IMR-90 (cell line): ENCODE measurements around the gene ZFYVE28. TPM values are rescaled to one million over a fixed set of nuclear protein-coding genes. Genes with fewer than 3 reads are reported as not detected.

ENCODE experiments used
- ATAC-seq: fragments of 200-7000 bp; cut with Tn5 transposase; 2 replicates; pipeline ENCODE4 v1.9.1; 2020; ENCODE audit warnings: low read depth, mild to moderate bottlenecking, moderate library complexity
- BruUV-seq: library from RNA; stranded (reverse); fragments of 400-500 nt; replicated peaks from 2 replicates; lab custom pipeline; 2021; lab: Mats Ljungman, UMichigan
- CTCF ChIA-PET: fragments of 300-600 bp; formaldehyde crosslinking; extraction: SDS; loops from one replicate; lab custom pipeline; 2021; ENCODE audit warnings: antibody characterized with exemption; lab: Yijun Ruan, JAX
- POLR2A ChIA-PET: fragments of 300-600 bp; sonication (Branson Sonifier 250); formaldehyde crosslinking; loops from one replicate; lab custom pipeline; 2022; ENCODE audit warnings: antibody characterized with exemption; ENCODE audit not compliant: unreplicated experiment; lab: Charles Lee
- DNase-seq: peaks from one replicate; pipeline ENCODE4 v3.0.0; 2013
- H2AFZ ChIP-seq: replicated peaks from 2 replicates; pipeline ENCODE3; 2013; ENCODE audit warnings: low read length, mild to moderate bottlenecking; ENCODE audit not compliant: poor library complexity
- H2AK5ac ChIP-seq: 2 replicates; pipeline ENCODE4 v1.6.1; 2013; ENCODE audit warnings: low read depth, low read length, inconsistent platforms
- H2AK9ac ChIP-seq: replicated peaks from 2 replicates; pipeline ENCODE3; 2013; ENCODE audit warnings: mild to moderate bottlenecking, low read depth, low read length, moderate library complexity; ENCODE audit not compliant: poor library complexity
- H2BK120ac ChIP-seq: 2 replicates; pipeline ENCODE4 v1.6.1; 2013; ENCODE audit warnings: low read depth, low read length, inconsistent platforms
- H2BK15ac ChIP-seq: 3 replicates; pipeline ENCODE4 v1.6.1; 2013; ENCODE audit warnings: low read depth, low read length, inconsistent platforms
- H2BK20ac ChIP-seq: 2 replicates; pipeline ENCODE4 v1.6.1; 2013; ENCODE audit warnings: low read depth, mild to moderate bottlenecking, inconsistent platforms, low read length, moderate library complexity
- H2BK5ac ChIP-seq: 2 replicates; pipeline ENCODE4 v1.6.1; 2013; ENCODE audit warnings: mild to moderate bottlenecking, low read depth, low read length, inconsistent platforms; ENCODE audit not compliant: poor library complexity, severe bottlenecking
- H3K14ac ChIP-seq: replicated peaks from 2 replicates; pipeline ENCODE4 v1.6.1; 2013; ENCODE audit warnings: low read depth, low read length, inconsistent platforms
- H3K18ac ChIP-seq: 2 replicates; pipeline ENCODE4 v1.6.1; 2013; ENCODE audit warnings: low read depth, low read length, control low read depth
- H3K23ac ChIP-seq: 2 replicates; pipeline ENCODE4 v1.6.1; 2013; ENCODE audit warnings: low read depth, low read length, inconsistent platforms
- H3K27ac ChIP-seq: 2 replicates; pipeline ENCODE4 v1.5.1; 2013; ENCODE audit warnings: mild to moderate bottlenecking, control low read depth, low read length; ENCODE audit not compliant: insufficient read depth
- H3K27me3 ChIP-seq: 2 replicates; pipeline ENCODE4 v1.6.1; 2013; ENCODE audit warnings: low read length; ENCODE audit not compliant: control insufficient read depth, insufficient read depth
- H3K36me3 ChIP-seq: 2 replicates; pipeline ENCODE4 v1.6.1; 2013; ENCODE audit warnings: low read length, mixed read lengths; ENCODE audit not compliant: control insufficient read depth, insufficient read depth
- H3K4ac ChIP-seq: 2 replicates; pipeline ENCODE4 v1.6.1; 2013; ENCODE audit warnings: low read depth, low read length, inconsistent platforms
- H3K4me1 ChIP-seq: 2 replicates; pipeline ENCODE4 v1.6.1; 2013; ENCODE audit warnings: low read length, mixed read lengths; ENCODE audit not compliant: control insufficient read depth, insufficient read depth
- H3K4me2 ChIP-seq: 2 replicates; pipeline ENCODE4 v1.6.1; 2013; ENCODE audit warnings: low read depth, mild to moderate bottlenecking, control low read depth, low read length, moderate library complexity
- H3K4me3 ChIP-seq: 2 replicates; pipeline ENCODE4 v1.5.1; 2013; ENCODE audit warnings: low read depth, mild to moderate bottlenecking, control low read depth, low read length, moderate library complexity; ENCODE audit not compliant: insufficient read depth
- H3K56ac ChIP-seq: 2 replicates; pipeline ENCODE4 v1.6.1; 2013; ENCODE audit warnings: low read length, inconsistent platforms; ENCODE audit not compliant: insufficient read depth; ENCODE audit errors: extremely low read depth
- H3K79me1 ChIP-seq, 2 experiments: 2 replicates each; pipeline ENCODE4 v1.6.1; 2013; ENCODE audit warnings: low read length in 2 of 2, inconsistent platforms in 1 of 2, low read depth in 1 of 2
- H3K9ac ChIP-seq: 2 replicates; pipeline ENCODE4 v1.6.1; 2013; ENCODE audit warnings: low read depth, low read length, control low read depth
- H3K9me1 ChIP-seq: 2 replicates; pipeline ENCODE4 v1.6.1; 2013; ENCODE audit warnings: low read length, inconsistent platforms; ENCODE audit not compliant: insufficient read depth
- H3K9me3 ChIP-seq: 2 replicates; pipeline ENCODE4 v1.6.1; 2013; ENCODE audit warnings: low read length; ENCODE audit not compliant: control insufficient read depth, insufficient read depth
- H4K20me1 ChIP-seq: 2 replicates; pipeline ENCODE4 v1.6.1; 2013; ENCODE audit warnings: low read length, inconsistent platforms; ENCODE audit not compliant: insufficient read depth
- H4K5ac ChIP-seq: 2 replicates; pipeline ENCODE4 v1.6.1; 2013; ENCODE audit warnings: mild to moderate bottlenecking, low read depth, low read length, control low read depth
- H4K8ac ChIP-seq, 2 experiments: 2 replicates each; pipeline ENCODE4 v1.6.1; 2013; ENCODE audit warnings: low read depth in 2 of 2, low read length in 2 of 2, control low read depth in 1 of 2, inconsistent platforms in 1 of 2
- H4K91ac ChIP-seq: 2 replicates; pipeline ENCODE4 v1.6.1; 2013; ENCODE audit warnings: low read depth, low read length, inconsistent platforms; ENCODE audit not compliant: insufficient read depth
- BHLHE40 ChIP-seq: fragments of 150-350 bp; IDR thresholded peaks from 2 replicates; pipeline ENCODE4 v1.6.1; 2016; ENCODE audit warnings: mild to moderate bottlenecking, low read depth, low read length
- CEBPB ChIP-seq: IDR thresholded peaks from 2 replicates; pipeline ENCODE4 v1.6.1; 2012; ENCODE audit warnings: low read depth, low read length, improper control_type of control experiment
- CHD1 ChIP-seq: IDR thresholded peaks from 2 replicates; pipeline ENCODE4 v1.6.1; 2012; ENCODE audit warnings: low read depth, low read length, improper control_type of control experiment
- CTCF ChIP-seq: conservative IDR thresholded peaks from 2 replicates; pipeline ENCODE4 v1.5.1; 2012; ENCODE audit warnings: mild to moderate bottlenecking, low read depth, low read length, improper control_type of control experiment
- ELK1 ChIP-seq: fragments of 150-350 bp; IDR thresholded peaks from 2 replicates; pipeline ENCODE4 v1.6.1; 2016; ENCODE audit warnings: low read depth, mild to moderate bottlenecking, low read length, moderate library complexity, borderline replicate concordance
- FOS ChIP-seq: fragments of 150-350 bp; IDR thresholded peaks from 2 replicates; pipeline ENCODE4 v1.6.1; 2016; ENCODE audit warnings: low read depth, low read length
- MAFK ChIP-seq: IDR thresholded peaks from 2 replicates; pipeline ENCODE4 v1.6.1; 2012; ENCODE audit warnings: low read depth, low read length, improper control_type of control experiment
- MAZ ChIP-seq: IDR thresholded peaks from 2 replicates; pipeline ENCODE4 v1.6.1; 2012; ENCODE audit warnings: low read depth, mild to moderate bottlenecking, low read length, improper control_type of control experiment, moderate library complexity, borderline replicate concordance
- MXI1 ChIP-seq: IDR thresholded peaks from 2 replicates; pipeline ENCODE4 v1.6.1; 2012; ENCODE audit warnings: low read depth, mild to moderate bottlenecking, low read length, moderate library complexity, borderline replicate concordance
- NFE2L2 ChIP-seq: fragments of 150-350 bp; IDR thresholded peaks from 2 replicates; pipeline ENCODE4 v1.6.1; 2016; ENCODE audit warnings: low read depth, mild to moderate bottlenecking, low read length
- POLR2A ChIP-seq: IDR thresholded peaks from 2 replicates; pipeline ENCODE4 v1.6.1; 2012; ENCODE audit warnings: mild to moderate bottlenecking, low read depth, low read length
- RAD21 ChIP-seq: IDR thresholded peaks from 2 replicates; pipeline ENCODE4 v1.6.1; 2012; ENCODE audit warnings: low read length, improper control_type of control experiment
- RCOR1 ChIP-seq: IDR thresholded peaks from 2 replicates; pipeline ENCODE4 v1.6.1; 2012; ENCODE audit warnings: mild to moderate bottlenecking, low read length, improper control_type of control experiment; ENCODE audit not compliant: insufficient replicate concordance
- RFX5 ChIP-seq: IDR thresholded peaks from 2 replicates; pipeline ENCODE4 v1.8.0; 2012; ENCODE audit warnings: low read depth, mild to moderate bottlenecking, low read length, moderate library complexity
- SMC3 ChIP-seq: fragments of 150-350 bp; IDR thresholded peaks from 2 replicates; pipeline ENCODE4 v1.6.1; 2016; ENCODE audit warnings: low read depth, mild to moderate bottlenecking, antibody characterized with exemption, low read length, moderate library complexity
- USF2 ChIP-seq: fragments of 150-350 bp; IDR thresholded peaks from 2 replicates; pipeline ENCODE4 v1.6.1; 2017; ENCODE audit warnings: mild to moderate bottlenecking, antibody characterized with exemption, low read length, low read depth
- WGBS, 2 experiments: methylation state at CpG; one replicate each; pipeline versions ENCODE4 v1.1.5 to v1.1.7; 2013; ENCODE audit warnings: missing lambda C conversion rate in 2 of 2; ENCODE audit not compliant: insufficient read length in 1 of 2; ENCODE audit errors: extremely low coverage in 2 of 2; 5-methylcytosine and 5-hydroxymethylcytosine counted together
- dilution Hi-C: fragments of 300-500 bp; cut with HindIII; formaldehyde crosslinking; loops from one replicate; pipeline ENCODE4 v1.14.3; 2018; ENCODE audit warnings: low sequenced_read_pairs; ENCODE audit not compliant: unreplicated experiment
- in situ Hi-C: fragments of 300-500 bp; cut with MboI; formaldehyde crosslinking; loops from 3 replicates; pipeline ENCODE4 v1.14.3; 2019; ENCODE audit warnings: low sequenced_read_pairs, inconsistent platforms, mixed read lengths
- intact Hi-C: fragments of 100-400 bp; cut with micrococcal nuclease; formaldehyde crosslinking; loops from 2 replicates; pipeline ENCODE4 v1.10.0; 2022
- polyA plus RNA-seq, 3 experiments: library from polyadenylated mRNA; depleted of rRNA; stranded (reverse); fragments of >200 nt; gene quantifications; 2 replicates each; pipeline ENCODE4 v1.2.3, GENCODE V29; 2012; ENCODE audit warnings: low replicate concordance in 1 of 3
- total RNA-seq: library from RNA; depleted of rRNA; stranded (reverse); fragments of >200 nt; gene quantifications from 2 replicates; pipeline ENCODE4 v1.2.3, GENCODE V29; 2012

The ZFYVE28 gene
- total and polyA plus RNA-seq, 2 of the 4 experiments (the other 2 are of a cell fraction) = 0.36 to 1.2 TPM

- dilution Hi-C loops = no loop called here
- H3K14ac ChIP-seq = no peak overlapping the region
- peaks cover 13% of the 10 kb centered on the region for H3K9me3 ChIP-seq
- WGBS, 2 experiments = 94% methylated on average over 10 of the region's 11 CpGs; no CpG with 5 or more reads in 1 of the 2 experiments
- TF ChIP-seq CTCF (no peak), BHLHE40 (no peak), MXI1 (no peak), RAD21 (no peak), POLR2A (no peak), ELK1 (no peak), RCOR1 (no peak), CHD1 (no peak), FOS (no peak), NFE2L2 (no peak), SMC3 (no peak), CEBPB (no peak), MAFK (no peak), USF2 (no peak), RFX5 (no peak), MAZ (no peak)
- no peak overlapping the region for H3K23ac ChIP-seq
- H2AK5ac ChIP-seq = peak overlapping the region; percentile 15; the same call in 1 of the 2 replicates
- no peaks in the 10 kb centered on the region; the same call in 1 of the 2 replicates for H3K9me1 ChIP-seq
- H2BK120ac ChIP-seq = no peak overlapping the region
- H3K18ac ChIP-seq = no peak overlapping the region; the same call in 1 of the 2 replicates
- H3K36me3 ChIP-seq = no peaks in the 10 kb centered on the region
- intact Hi-C loops = no loop called here
- H3K4ac ChIP-seq = peak overlapping the region; percentile 20; the same call in 1 of the 2 replicates
- BruUV-seq = no TSS peak
- H2BK5ac ChIP-seq = no peak overlapping the region
- H2BK15ac ChIP-seq = no peak overlapping the region
- ChIA-PET CTCF (no interaction called here), POLR2A (no interaction called here)
- ATAC-seq (no peak), DNase-seq (no peak)
- no peaks in the 10 kb centered on the region for H3K79me1 ChIP-seq
- no peak overlapping the region for H4K8ac ChIP-seq
- no peak overlapping the region for H3K4me2 ChIP-seq
- H3K27ac ChIP-seq = no peak overlapping the region
- no peak overlapping the region for H2AK9ac ChIP-seq
- peaks cover 7% of the 10 kb centered on the region; the same call in 1 of the 2 replicates for H3K4me1 ChIP-seq
- peak overlapping the region; percentile 0 for H2AFZ ChIP-seq
- no peak overlapping the region for H4K91ac ChIP-seq
- in situ Hi-C loops = no loop called here
- peaks cover 2% of the 10 kb centered on the region for H3K27me3 ChIP-seq
- no peak overlapping the region for H3K9ac ChIP-seq
- no peak overlapping the region; the same call in 1 of the 2 replicates for H2BK20ac ChIP-seq
- no peaks in the 10 kb centered on the region for H4K20me1 ChIP-seq
- no peak overlapping the region for H3K4me3 ChIP-seq
- no peak overlapping the region for H4K5ac ChIP-seq
- H3K56ac ChIP-seq = no peak overlapping the region
Measured at GRCh38 chr4:2320746-2321145, 97.7 kb downstream of the ZFYVE28 start.
